ENCODE results near the gene TBC1D4. TPM values are rescaled to one million over a fixed set of nuclear protein-coding genes. Genes with fewer than 3 reads are reported as not detected.
A peak's percentile ranks its signal among the peaks of the same experiment; 100 is the strongest.

The TBC1D4 gene
- total RNA-seq, 1 donor from 2014 or later: 25.6 TPM

DNA sequence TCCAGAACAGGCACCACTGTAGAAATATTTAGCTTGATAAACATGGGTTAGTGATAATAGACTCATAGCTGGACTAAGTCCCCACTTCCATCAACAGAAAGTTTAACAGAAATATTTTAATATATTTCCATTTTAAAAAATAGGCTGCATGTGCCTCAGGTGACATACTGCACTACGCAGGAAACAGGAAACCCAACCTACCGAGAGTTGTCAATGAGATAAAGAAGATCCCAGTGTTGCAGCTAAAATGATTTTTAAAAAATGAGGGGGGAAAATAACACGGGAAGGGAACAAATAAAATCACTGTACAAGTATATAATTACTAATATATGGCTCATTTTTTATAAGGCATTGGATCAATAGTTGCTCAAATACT, 154.8 kb downstream of the TBC1D4 start:
- no peak overlapping the region for H3K4me3 Mint-ChIP-seq (ENCODE audit: unreplicated experiment)
- no peak for DNase-seq (ENCODE audit: low read depth)
- H4K20me1 ChIP-seq (ENCODE audit: insufficient read depth, low read length): no peaks in the 10 kb centered on the region
- no peaks in the 10 kb centered on the region for H3K27me3 ChIP-seq (ENCODE audit: insufficient read depth, low read length)
- no peak for FAIRE-seq
- no peak overlapping the region for H2AFZ ChIP-seq (ENCODE audit: low read depth, low read length)
- no peak overlapping the region for H3K9ac ChIP-seq (ENCODE audit: low read length)
- H3K27ac ChIP-seq (ENCODE audit: low read depth, low read length): no peak overlapping the region
- H3K36me3 Mint-ChIP-seq (ENCODE audit: low read depth, unreplicated experiment): no peaks in the 10 kb centered on the region
- no peaks in the 10 kb centered on the region for H3K79me2 ChIP-seq (ENCODE audit: insufficient read depth, low read length)
- H3K4me2 ChIP-seq (ENCODE audit: low read length): no peak overlapping the region
- no peaks in the 10 kb centered on the region for H3K9me3 ChIP-seq (ENCODE audit: insufficient read depth, low read depth, low read length)
- H3K27ac Mint-ChIP-seq (ENCODE audit: unreplicated experiment): no peak overlapping the region
- no peaks in the 10 kb centered on the region for H3K27me3 Mint-ChIP-seq (ENCODE audit: low read depth, unreplicated experiment)
- no peak overlapping the region for H3K4me3 ChIP-seq (ENCODE audit: insufficient read depth, low read depth, low read length)
- no peaks in the 10 kb centered on the region for H3K9me3 Mint-ChIP-seq (ENCODE audit: unreplicated experiment)
- TF ChIP-seq, protein P1, sequence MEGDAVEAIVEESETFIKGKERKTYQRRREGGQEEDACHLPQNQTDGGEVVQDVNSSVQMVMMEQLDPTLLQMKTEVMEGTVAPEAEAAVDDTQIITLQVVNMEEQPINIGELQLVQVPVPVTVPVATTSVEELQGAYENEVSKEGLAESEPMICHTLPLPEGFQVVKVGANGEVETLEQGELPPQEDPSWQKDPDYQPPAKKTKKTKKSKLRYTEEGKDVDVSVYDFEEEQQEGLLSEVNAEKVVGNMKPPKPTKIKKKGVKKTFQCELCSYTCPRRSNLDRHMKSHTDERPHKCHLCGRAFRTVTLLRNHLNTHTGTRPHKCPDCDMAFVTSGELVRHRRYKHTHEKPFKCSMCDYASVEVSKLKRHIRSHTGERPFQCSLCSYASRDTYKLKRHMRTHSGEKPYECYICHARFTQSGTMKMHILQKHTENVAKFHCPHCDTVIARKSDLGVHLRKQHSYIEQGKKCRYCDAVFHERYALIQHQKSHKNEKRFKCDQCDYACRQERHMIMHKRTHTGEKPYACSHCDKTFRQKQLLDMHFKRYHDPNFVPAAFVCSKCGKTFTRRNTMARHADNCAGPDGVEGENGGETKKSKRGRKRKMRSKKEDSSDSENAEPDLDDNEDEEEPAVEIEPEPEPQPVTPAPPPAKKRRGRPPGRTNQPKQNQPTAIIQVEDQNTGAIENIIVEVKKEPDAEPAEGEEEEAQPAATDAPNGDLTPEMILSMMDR (IDR thresholded peaks at IDR 0.05; ENCODE audit: insufficient read depth, low read depth, low read length): no peak
- TF ChIP-seq EZH2 (IDR thresholded peaks at IDR 0.05; ENCODE audit: insufficient read depth, low read length): no peak
- H3K36me3 ChIP-seq (ENCODE audit: insufficient read depth, low read length): peaks cover 4% of the 10 kb centered on the region
- H3K4me1 ChIP-seq (ENCODE audit: insufficient read depth, low read length): no peaks in the 10 kb centered on the region
- H3K4me1 Mint-ChIP-seq (ENCODE audit: low read depth, unreplicated experiment): peaks cover 12% of the 10 kb centered on the region

DNA sequence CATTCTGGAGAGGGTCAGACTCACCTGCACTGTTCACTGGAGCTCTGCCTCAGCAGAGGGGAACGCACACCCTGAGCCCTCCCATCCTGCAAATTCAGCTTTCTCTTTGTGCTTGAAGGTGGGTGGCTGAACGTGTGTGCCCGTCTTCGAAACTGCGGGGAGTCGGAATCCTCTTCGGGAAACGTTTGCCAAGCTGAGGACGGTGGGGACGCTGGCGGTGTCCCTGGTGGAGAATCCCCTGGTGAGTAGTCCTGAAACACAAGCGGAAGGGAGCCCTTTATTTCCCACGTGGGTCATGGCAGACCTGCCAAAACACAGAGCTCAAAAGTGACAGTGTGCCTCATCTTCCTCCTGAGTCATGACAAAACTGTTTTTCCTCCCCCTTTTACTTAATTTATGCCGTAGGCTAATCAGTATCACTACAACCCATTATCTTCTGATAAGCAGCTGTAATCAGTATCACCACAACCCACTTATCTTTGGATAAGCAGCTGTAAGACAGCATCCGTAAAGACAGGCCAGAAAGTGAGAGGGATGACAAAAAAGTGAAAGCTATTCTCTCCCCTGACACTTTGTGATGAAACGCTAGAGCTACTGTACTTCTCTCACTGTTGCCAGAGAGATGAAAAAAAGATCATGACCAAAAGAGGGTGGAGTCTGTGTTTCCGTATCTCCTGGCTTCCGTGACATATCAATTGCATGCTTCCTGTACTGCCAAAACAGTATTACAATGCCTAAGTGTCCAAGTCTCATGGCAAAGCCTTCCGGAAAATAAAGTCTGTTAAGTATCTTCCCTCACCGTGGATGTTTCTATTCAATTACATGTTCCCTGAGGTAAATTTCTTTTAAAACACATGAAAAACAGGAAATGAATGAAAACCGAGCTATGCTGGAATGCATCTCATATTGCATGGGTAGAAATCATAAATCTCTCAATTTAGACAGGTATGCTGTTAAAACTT, 155.5 kb downstream of the TBC1D4 start:
- Mint-ChIP-seq H3K4me3 (ENCODE audit: unreplicated experiment) (no peak overlapping the region), H3K27ac (ENCODE audit: unreplicated experiment) (no peak overlapping the region), H3K4me1 (ENCODE audit: low read depth, unreplicated experiment) (peaks cover 12% of the 10 kb centered on the region), H3K27me3 (ENCODE audit: low read depth, unreplicated experiment) (no peaks in the 10 kb centered on the region), H3K9me3 (ENCODE audit: unreplicated experiment) (no peaks in the 10 kb centered on the region), H3K36me3 (ENCODE audit: low read depth, unreplicated experiment) (no peaks in the 10 kb centered on the region)
- Histone ChIP-seq H3K9ac (ENCODE audit: low read length) (no peak overlapping the region), H2AFZ (ENCODE audit: low read depth, low read length) (no peak overlapping the region), H3K9me3 (ENCODE audit: insufficient read depth, low read depth, low read length) (no peaks in the 10 kb centered on the region), H3K36me3 (ENCODE audit: insufficient read depth, low read length) (peaks cover 4% of the 10 kb centered on the region), H3K4me1 (ENCODE audit: insufficient read depth, low read length) (no peaks in the 10 kb centered on the region), H3K27me3 (ENCODE audit: insufficient read depth, low read length) (no peaks in the 10 kb centered on the region), H4K20me1 (ENCODE audit: insufficient read depth, low read length) (no peaks in the 10 kb centered on the region), H3K27ac (ENCODE audit: low read depth, low read length) (no peak overlapping the region), H3K4me2 (ENCODE audit: low read length) (no peak overlapping the region), H3K79me2 (ENCODE audit: insufficient read depth, low read length) (no peaks in the 10 kb centered on the region), H3K4me3 (ENCODE audit: insufficient read depth, low read depth, low read length) (no peak overlapping the region)
- TF ChIP-seq, protein P1 (IDR thresholded peaks at IDR 0.05; ENCODE audit: insufficient read depth, low read depth, low read length): no peak
- TF ChIP-seq EZH2 (IDR thresholded peaks at IDR 0.05; ENCODE audit: insufficient read depth, low read length): no peak
- DNase-seq (ENCODE audit: low read depth): peak; percentile 61
- FAIRE-seq: peak; percentile 56

DNA sequence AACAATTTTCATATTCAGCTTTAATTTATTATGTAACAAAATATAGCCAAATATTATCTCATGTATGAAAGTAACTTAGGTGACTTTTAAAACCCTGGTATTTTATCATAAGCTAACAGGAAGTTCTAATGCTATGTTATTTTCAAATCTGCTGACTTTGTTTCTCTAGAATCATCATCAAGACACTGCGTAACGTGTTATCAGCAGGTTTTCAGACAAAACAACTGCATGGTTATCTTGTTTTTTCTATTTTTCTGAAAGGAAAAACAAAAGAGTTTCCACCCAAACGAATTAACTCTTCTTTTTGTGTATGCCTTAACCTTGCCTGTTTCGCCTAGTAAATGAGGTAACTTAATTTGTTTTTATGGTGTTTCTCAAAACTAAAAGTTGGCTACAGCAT, 156.3 kb downstream of the TBC1D4 start:
- Histone ChIP-seq H2AFZ (ENCODE audit: low read depth, low read length) (no peak overlapping the region), H3K27ac (ENCODE audit: low read depth, low read length) (no peak overlapping the region), H3K4me3 (ENCODE audit: insufficient read depth, low read depth, low read length) (no peak overlapping the region), H4K20me1 (ENCODE audit: insufficient read depth, low read length) (no peaks in the 10 kb centered on the region), H3K4me1 (ENCODE audit: insufficient read depth, low read length) (no peaks in the 10 kb centered on the region), H3K9me3 (ENCODE audit: insufficient read depth, low read depth, low read length) (no peaks in the 10 kb centered on the region), H3K9ac (ENCODE audit: low read length) (no peak overlapping the region), H3K4me2 (ENCODE audit: low read length) (no peak overlapping the region), H3K27me3 (ENCODE audit: insufficient read depth, low read length) (no peaks in the 10 kb centered on the region), H3K79me2 (ENCODE audit: insufficient read depth, low read length) (no peaks in the 10 kb centered on the region), H3K36me3 (ENCODE audit: insufficient read depth, low read length) (peaks cover 4% of the 10 kb centered on the region)
- FAIRE-seq: no peak
- no peak for DNase-seq (ENCODE audit: low read depth)
- H3K27ac Mint-ChIP-seq (ENCODE audit: unreplicated experiment): no peak overlapping the region
- H3K4me3 Mint-ChIP-seq (ENCODE audit: unreplicated experiment): no peak overlapping the region
- H3K9me3 Mint-ChIP-seq (ENCODE audit: unreplicated experiment): no peaks in the 10 kb centered on the region
- no peak for TF ChIP-seq EZH2 (IDR thresholded peaks at IDR 0.05; ENCODE audit: insufficient read depth, low read length)
- TF ChIP-seq, protein P1 (IDR thresholded peaks at IDR 0.05; ENCODE audit: insufficient read depth, low read depth, low read length): no peak
- H3K4me1 Mint-ChIP-seq (ENCODE audit: low read depth, unreplicated experiment): peaks cover 12% of the 10 kb centered on the region
- H3K27me3 Mint-ChIP-seq (ENCODE audit: low read depth, unreplicated experiment): no peaks in the 10 kb centered on the region
- H3K36me3 Mint-ChIP-seq (ENCODE audit: low read depth, unreplicated experiment): no peaks in the 10 kb centered on the region

Data from astrocyte (in vitro differentiated cells and primary cell).